Mesodermal cell (in vitro differentiated cells): ENCODE measurements around the gene NOTCH2NLA.
"Not testable (repeated sequence)": the region's sequence is repeated elsewhere in the genome, so short reads cannot be mapped to it uniquely, and the experiment has no call there.

Source experiments
- H3K27ac ChIP-seq: 2 replicates; pipeline ENCODE4 v1.7.0; 2013; ENCODE audit warnings: mild to moderate bottlenecking, low read depth, low read length, moderate library complexity; ENCODE audit not compliant: severe bottlenecking
- H3K36me3 ChIP-seq: 2 replicates; pipeline ENCODE4 v1.7.1; 2013; ENCODE audit warnings: mild to moderate bottlenecking, low read length, moderate library complexity; ENCODE audit not compliant: control insufficient read depth, insufficient read depth
- H3K4me1 ChIP-seq: one replicate; pipeline ENCODE4 v1.7.1; 2013; ENCODE audit warnings: mild to moderate bottlenecking, low read length; ENCODE audit not compliant: insufficient read depth, control insufficient read depth, poor library complexity, severe bottlenecking
- H3K4me3 ChIP-seq: 2 replicates; pipeline ENCODE4 v1.7.0; 2013; ENCODE audit warnings: low read length, control low read depth, mild to moderate bottlenecking; ENCODE audit not compliant: insufficient read depth, poor library complexity, severe bottlenecking; ENCODE audit errors: extremely low read depth
- H3K9me3 ChIP-seq: 2 replicates; pipeline ENCODE4 v1.7.1; 2013; ENCODE audit warnings: mild to moderate bottlenecking, low read length, moderate library complexity; ENCODE audit not compliant: control insufficient read depth
- WGBS, 2 experiments: methylation state at CpG; one replicate each; pipeline ENCODE4 v1.1.5; 2013; ENCODE audit warnings: missing lambda C conversion rate in 2 of 2; ENCODE audit not compliant: insufficient coverage in 2 of 2; 5-methylcytosine and 5-hydroxymethylcytosine counted together

Gene NOTCH2NLA

DNA sequence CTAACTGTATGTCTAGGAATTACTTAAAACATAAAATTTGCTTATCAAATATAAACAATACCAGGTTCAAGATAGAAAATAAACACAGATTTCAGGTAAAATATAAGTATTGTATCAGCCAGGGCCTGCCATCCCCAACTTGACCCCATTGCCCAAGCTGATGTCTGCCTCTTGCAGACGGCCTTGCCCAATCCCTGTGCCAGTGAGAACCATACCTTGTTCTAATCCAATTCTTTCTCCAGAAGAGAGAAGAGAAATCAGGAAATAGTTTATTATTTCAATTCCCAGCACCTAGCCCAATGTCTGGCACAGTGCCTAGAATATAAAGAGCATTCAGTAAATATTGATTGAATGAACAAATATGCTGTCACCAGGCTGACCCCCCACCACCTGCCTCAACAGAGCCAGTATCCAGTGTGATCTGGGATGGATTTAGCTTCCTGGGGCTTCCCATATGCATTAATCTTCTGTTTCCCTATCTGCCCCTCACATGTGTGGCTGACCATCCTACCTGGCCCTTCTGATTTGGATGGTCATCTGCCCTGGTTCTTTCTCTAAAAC lies 29.3 kb upstream of the NOTCH2NLA start:
- not testable (repeated sequence) for H3K9me3 ChIP-seq, H3K27ac ChIP-seq, H3K4me1 ChIP-seq, H3K4me3 ChIP-seq, H3K36me3 ChIP-seq
- no CpG with 5 or more reads among the region's 1 CpG for WGBS, 2 experiments

DNA sequence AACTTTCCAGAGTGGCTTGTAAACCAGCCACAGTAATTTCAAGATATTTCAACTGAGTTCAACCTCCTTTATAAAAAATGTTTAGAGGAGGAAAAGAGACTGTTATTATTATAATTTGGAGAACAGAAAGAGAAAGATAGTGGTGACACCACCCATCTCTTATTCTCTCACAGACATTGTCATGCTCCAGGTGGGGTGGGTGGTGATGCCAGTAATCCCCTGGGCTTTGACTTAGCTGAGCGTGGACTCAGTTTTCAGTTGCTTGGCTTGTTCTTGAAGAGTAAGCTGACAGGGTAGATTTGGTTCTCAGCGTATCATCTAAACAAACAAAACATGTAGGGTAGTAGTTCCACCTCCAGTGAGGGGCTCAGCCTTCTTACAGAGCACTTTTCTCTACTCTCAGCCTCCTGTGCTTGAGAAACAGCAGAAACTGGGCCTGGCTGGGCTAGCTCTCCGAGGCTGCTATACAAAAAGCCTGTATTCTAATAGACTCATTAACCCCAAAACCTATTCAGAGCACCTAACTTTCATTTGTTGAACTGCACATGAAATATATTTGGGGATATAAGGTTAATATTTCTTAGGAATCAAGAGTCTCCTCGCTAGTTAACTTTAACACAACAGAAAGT lies 25.9 kb upstream of the NOTCH2NLA start:
- not testable (repeated sequence) for H3K4me3 ChIP-seq, H3K36me3 ChIP-seq, H3K9me3 ChIP-seq, H3K27ac ChIP-seq, H3K4me1 ChIP-seq
- WGBS, 2 experiments: no CpG with 5 or more reads among the region's 4 CpGs

DNA sequence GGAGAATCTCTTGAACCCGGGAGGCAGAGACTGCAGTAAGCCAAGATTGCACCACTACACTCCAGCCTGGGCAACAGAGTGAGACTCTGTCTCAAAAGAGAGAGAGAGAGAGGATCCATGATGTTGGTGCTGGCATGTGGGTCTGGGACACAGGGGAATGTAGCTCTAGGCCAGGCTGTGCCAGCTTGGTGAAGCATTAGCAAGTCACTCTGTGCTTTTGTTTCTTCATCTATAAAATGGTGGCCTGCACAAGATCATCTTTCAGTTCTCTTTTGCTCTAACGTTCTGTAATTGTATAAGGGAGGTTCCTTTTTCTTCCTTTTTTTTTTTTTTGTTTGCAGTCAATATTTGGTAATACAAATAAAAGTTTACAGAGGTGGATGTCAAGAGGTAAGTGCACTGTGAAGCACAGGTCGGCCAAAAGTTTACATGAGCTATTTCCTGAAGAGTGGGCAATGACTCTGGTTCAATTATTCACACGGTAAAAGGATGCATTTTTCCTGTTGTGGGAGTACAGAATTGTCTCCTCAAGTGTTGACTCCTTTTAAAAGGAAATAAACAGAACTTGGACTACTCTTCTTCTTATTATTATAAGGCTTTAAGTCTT lies 24.5 kb upstream of the NOTCH2NLA start:
- H3K36me3 ChIP-seq, H3K27ac ChIP-seq, H3K4me3 ChIP-seq, H3K4me1 ChIP-seq, H3K9me3 ChIP-seq: not testable (repeated sequence)
- no CpG with 5 or more reads among the region's 4 CpGs for WGBS, 2 experiments

DNA sequence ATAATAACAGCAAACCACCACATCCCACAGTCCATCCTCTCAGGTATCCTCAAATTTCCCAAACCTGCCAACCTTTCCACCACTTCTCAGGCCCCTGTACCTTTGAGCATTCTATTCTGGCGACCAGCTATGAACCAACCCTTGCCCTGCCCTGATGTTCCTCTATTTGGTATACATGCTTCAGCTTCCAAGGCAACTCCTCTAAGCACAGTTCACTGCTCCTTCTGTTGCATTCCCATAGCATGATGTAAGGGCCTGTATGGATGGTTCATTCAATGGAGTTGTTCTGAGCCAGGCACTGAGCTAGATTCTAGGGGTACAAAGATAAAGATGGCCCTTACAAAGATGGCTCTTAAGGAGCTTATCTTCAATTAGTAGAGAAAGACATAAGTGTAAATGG lies 22.7 kb upstream of the NOTCH2NLA start:
- no CpG with 5 or more reads among the region's 1 CpG for WGBS, 2 experiments
- not testable (repeated sequence) for H3K4me1 ChIP-seq, H3K4me3 ChIP-seq, H3K27ac ChIP-seq, H3K36me3 ChIP-seq, H3K9me3 ChIP-seq

DNA sequence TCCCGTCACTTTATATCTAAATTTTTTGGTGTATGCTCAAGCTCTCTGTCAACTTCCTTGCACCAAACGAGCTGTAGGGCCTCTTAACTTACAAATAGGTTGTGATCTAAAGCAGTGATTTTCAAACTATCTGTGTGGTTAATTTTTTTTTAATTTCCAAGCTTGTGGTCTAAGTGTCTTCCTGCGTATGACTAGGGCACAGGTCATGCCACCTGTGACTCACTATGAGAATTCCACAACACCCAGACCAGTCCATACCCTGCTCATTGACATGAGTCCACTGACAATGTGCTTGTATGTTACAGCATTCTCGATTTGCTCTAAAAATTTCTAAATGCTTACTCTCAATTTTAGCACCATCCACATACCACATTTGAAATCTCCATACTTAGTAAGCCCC lies 19.8 kb upstream of the NOTCH2NLA start:
- H3K4me1 ChIP-seq, H3K4me3 ChIP-seq, H3K27ac ChIP-seq, H3K36me3 ChIP-seq, H3K9me3 ChIP-seq: not testable (repeated sequence)
- no CpG with 5 or more reads among the region's 4 CpGs for WGBS, 2 experiments

DNA sequence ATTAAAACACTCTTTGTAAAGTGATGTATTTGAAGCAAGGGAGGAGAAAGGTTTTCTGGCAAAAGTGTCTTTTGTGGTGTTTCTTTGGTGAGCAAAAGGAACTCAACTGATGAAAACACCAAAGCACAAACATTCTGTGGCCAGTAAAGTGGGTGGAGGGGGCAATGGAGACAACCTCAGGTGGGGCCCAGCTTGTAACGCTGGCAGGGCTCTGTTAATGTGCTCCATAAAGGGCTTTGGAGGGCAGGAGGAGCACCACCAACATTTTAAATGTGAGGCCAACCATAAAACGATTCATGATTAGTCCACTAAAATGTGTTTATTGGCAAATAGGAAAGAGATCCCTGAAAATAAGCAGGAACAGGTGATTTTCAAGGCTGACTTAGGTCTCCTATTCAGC lies 7.8 kb upstream of the NOTCH2NLA start:
- WGBS, 2 experiments: no CpG with 5 or more reads among the region's 2 CpGs
- H3K36me3 ChIP-seq, H3K27ac ChIP-seq, H3K4me3 ChIP-seq, H3K4me1 ChIP-seq, H3K9me3 ChIP-seq: not testable (repeated sequence)

DNA sequence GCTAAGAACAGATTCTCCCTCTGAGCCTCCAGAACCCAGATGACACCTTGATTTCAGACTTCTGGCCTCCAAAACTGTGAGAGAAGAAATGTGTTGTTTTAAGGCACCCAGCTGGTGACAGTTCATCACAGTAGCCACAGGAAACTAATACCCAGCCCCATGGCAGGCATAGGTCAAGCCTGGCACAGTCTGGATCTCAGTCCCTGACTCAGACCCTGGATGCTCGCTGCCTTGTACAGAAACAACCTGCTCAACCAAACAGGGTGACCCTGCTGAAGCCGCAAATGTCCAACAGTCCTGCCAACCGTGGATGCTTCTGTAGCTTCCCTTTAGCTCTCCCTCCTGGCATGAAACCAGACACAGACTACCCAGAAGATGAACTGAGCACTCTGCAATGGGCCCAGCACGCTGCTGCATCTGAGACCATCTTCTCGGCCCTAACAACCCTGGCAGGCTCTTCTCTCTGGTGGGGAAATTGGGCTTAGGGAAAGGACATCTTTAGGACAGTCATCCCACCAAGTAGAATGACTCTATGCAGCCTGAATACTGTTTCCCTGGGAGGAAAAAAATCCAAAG lies 7.3 kb upstream of the NOTCH2NLA start:
- H3K4me1 ChIP-seq, H3K4me3 ChIP-seq, H3K27ac ChIP-seq, H3K9me3 ChIP-seq, H3K36me3 ChIP-seq: not testable (repeated sequence)
- WGBS, 2 experiments: no CpG with 5 or more reads among the region's 5 CpGs

DNA sequence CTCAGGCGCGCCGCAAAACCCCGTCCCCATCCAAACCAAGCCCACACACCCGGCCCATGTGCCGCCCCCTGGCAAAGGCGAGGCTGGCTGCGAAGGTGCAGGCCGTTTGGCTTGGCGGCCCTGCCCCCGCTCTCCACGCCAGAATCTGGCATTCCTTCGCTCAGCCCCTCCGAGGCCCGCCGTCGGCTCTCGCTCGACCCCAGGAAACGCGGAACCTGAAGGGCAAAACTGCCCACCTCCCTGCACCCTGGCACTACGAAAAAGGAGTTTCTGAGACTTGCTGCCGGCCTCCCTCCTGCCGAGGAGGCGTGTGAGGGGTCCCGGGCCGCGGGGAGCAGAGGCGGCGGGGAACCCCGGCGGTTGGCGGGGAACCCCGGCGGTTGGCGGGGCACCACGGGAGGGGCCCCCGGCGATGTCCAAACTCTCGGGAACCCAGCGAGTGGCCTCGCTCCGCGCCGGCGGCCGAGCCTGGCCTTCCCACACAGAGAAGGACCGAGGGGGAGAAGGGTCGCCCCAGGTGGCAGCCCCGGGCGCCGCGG lies 608 bp downstream of the NOTCH2NLA start:
- peak overlapping the region; percentile 49 for H3K4me3 ChIP-seq

DNA sequence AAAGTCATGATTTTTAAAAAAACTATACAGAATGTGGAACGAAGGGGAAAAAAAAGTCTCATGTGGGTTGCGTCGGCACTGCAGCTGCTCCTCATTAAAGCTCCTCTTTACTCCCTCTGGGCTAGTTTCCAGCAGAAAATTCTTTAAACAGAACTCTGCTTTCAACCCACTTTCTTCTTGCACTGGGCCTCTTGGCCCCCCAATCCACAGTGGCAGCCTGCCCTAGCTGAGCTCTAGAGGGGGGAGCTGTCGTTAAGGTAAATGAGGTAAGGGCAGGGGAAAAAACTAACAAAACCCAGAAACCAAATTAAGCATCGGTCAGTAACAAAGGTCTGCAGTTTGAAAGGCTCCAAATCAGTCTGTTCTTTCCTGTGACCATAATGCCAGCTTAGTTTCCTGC lies 54.3 kb downstream of the NOTCH2NLA start:
- WGBS, 2 experiments: no CpG with 5 or more reads among the region's 5 CpGs
- H3K4me3 ChIP-seq, H3K27ac ChIP-seq: not testable (repeated sequence)

More for the DNA sequence above, 608 bp downstream of the NOTCH2NLA start:
- H3K4me1 ChIP-seq, H3K36me3 ChIP-seq, H3K27ac ChIP-seq, H3K9me3 ChIP-seq: not testable (repeated sequence)
- no CpG with 5 or more reads among the region's 53 CpGs for WGBS, 2 experiments

DNA sequence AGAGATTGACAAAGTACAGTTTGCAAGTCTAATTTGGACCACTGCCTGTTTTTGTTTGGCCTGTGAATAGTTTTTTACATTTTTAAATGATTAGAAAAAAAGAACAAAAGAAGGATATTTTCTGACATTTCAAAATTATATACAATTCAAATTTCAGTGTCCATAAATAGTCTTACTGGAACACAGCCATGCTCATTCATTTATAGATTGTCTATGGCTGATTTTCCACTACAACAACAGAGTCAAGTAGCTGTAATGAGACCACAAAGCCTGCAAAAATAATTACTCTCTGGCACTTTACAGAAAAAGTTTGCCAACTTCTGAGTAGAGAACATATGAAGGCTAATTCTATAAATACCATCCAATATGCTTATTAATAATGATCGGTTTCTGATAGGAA lies 61.1 kb downstream of the NOTCH2NLA start:
- WGBS, 2 experiments: no CpG with 5 or more reads among the region's 1 CpG
- not testable (repeated sequence) for H3K9me3 ChIP-seq

More for the DNA sequence above, 54.3 kb downstream of the NOTCH2NLA start:
- H3K9me3 ChIP-seq, H3K4me1 ChIP-seq, H3K36me3 ChIP-seq: not testable (repeated sequence)

DNA sequence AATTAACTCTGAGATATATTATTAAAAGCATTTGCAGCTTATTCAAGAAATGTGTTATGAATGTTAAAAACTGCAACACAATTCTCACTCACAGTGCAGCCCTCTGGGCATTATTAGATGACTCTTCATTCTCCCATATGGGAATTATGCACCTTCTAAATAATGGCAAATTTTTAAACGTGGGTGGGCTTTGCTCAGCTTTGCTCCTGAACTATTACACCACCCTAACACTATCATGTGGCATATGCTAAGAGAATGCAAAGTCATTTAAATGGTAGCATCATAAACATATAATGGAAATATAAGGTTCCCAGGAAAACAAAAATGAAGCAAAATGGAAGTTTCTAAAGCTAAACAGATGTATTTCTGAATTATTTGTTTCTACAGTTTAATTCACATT lies 61.5 kb downstream of the NOTCH2NLA start:
- WGBS, 2 experiments: no CpG with 5 or more reads among the region's 1 CpG
- not testable (repeated sequence) for H3K4me1 ChIP-seq, H3K9me3 ChIP-seq, H3K4me3 ChIP-seq, H3K36me3 ChIP-seq, H3K27ac ChIP-seq

More for the DNA sequence above, 61.1 kb downstream of the NOTCH2NLA start:
- H3K4me3 ChIP-seq, H3K36me3 ChIP-seq, H3K4me1 ChIP-seq, H3K27ac ChIP-seq: not testable (repeated sequence)
